K562 (cell line): Measurements from ENCODE around the gene CSMD2. TPM values are rescaled to one million over a fixed set of nuclear protein-coding genes. Genes with fewer than 3 reads are reported as not detected.

Experiments used
- ATAC-seq: fragments of 200-7000 bp; cut with Tn5 transposase; 3 replicates; pipeline ENCODE4 v1.9.1; 2020; ENCODE audit warnings: moderate library complexity
- BruUV-seq: library from RNA; stranded (reverse); fragments of 400-500 nt; replicated peaks from 2 replicates; lab custom pipeline; 2021; lab: Mats Ljungman, UMichigan
- CTCF ChIA-PET: fragments of 300-600 bp; formaldehyde crosslinking; extraction: SDS; loops from one replicate; lab custom pipeline; 2021; ENCODE audit warnings: low intra/inter-chr PET ratio; lab: Yijun Ruan, JAX
- POLR2A ChIA-PET: fragments of 300-600, 350-650 bp; sonication (Branson Sonifier 250); formaldehyde crosslinking; extraction: SDS; loops from one replicate; lab custom pipeline; 2021; ENCODE audit warnings: antibody characterized with exemption, inconsistent platforms; lab: Yijun Ruan, JAX
- DNase-seq, 4 experiments: peaks; one replicate each; pipeline versions ENCODE4 v3.0.0 to v3.0.0-alpha.2; 2011 to 2018; ENCODE audit warnings: low spot score in 3 of 4, mixed read lengths in 3 of 4; ENCODE audit errors: extremely low read depth in 1 of 4
- FAIRE-seq: peaks from 2 replicates; lab custom pipeline; 2011; peaks lifted over from hg19 to GRCh38; lab: Jason Lieb, UNC
- H2AFZ ChIP-seq: 2 replicates; pipeline ENCODE4 v1.6.0; 2011; ENCODE audit warnings: low read depth, low read length, control low read depth, inconsistent platforms
- H3K27ac ChIP-seq: fragments of 200-600 bp; 3 replicates; pipeline ENCODE4 v1.8.0; 2011; ENCODE audit warnings: low read depth, mild to moderate bottlenecking, control low read depth, inconsistent platforms, low read length, moderate library complexity, mixed read lengths; ENCODE audit errors: extremely low read depth
- H3K27me3 ChIP-seq, 2 experiments: fragments of 300-600 bp in 1 of 2; 2 replicates in 1 of 2; 3 replicates in 1 of 2; pipeline versions ENCODE4 v1.6.0 to v1.8.0; 2011; ENCODE audit warnings: inconsistent platforms in 2 of 2, low read length in 2 of 2, mild to moderate bottlenecking in 1 of 2, mixed read lengths in 1 of 2, moderate library complexity in 1 of 2; ENCODE audit not compliant: control insufficient read depth in 2 of 2, insufficient read depth in 2 of 2
- H3K36me3 ChIP-seq: fragments of 300-600 bp; 3 replicates; pipeline ENCODE4 v1.8.0; 2011; ENCODE audit warnings: mild to moderate bottlenecking, low read length, inconsistent platforms; ENCODE audit not compliant: control insufficient read depth, insufficient read depth
- H3K4me1 ChIP-seq, 2 experiments: fragments of 200-600 bp in 1 of 2; replicated peaks in 1 of 2; 2 replicates in 1 of 2; 3 replicates in 1 of 2; pipeline versions ENCODE4 v1.5.1 to v1.8.0; 2011; ENCODE audit warnings: inconsistent platforms in 2 of 2, low read length in 2 of 2, mild to moderate bottlenecking in 1 of 2, mixed read lengths in 1 of 2, moderate library complexity in 1 of 2; ENCODE audit not compliant: control insufficient read depth in 2 of 2, insufficient read depth in 2 of 2
- H3K4me2 ChIP-seq: 2 replicates; pipeline ENCODE4 v1.6.1; 2011; ENCODE audit warnings: low read length, control low read depth, inconsistent platforms, mixed read lengths; ENCODE audit not compliant: insufficient read depth
- H3K4me3 ChIP-seq: fragments of 200-600 bp; sonication (generic), shearing (Covaris generic); 2 replicates; pipeline ENCODE4 v1.5.1; 2016; ENCODE audit warnings: control low read depth, inconsistent platforms
- H3K79me2 ChIP-seq: fragments of 200-600 bp; 3 replicates; pipeline ENCODE4 v1.8.0; 2011; ENCODE audit warnings: low read length, inconsistent platforms; ENCODE audit not compliant: control insufficient read depth, insufficient read depth
- H3K9ac ChIP-seq, 2 experiments: 2 replicates each; pipeline versions ENCODE4 v1.6.0 to v1.6.1; 2011; ENCODE audit warnings: low read depth in 2 of 2, low read length in 2 of 2, control low read depth in 1 of 2, inconsistent platforms in 1 of 2, mild to moderate bottlenecking in 1 of 2, mixed read lengths in 1 of 2; ENCODE audit not compliant: insufficient read depth in 1 of 2
- H3K9me1 ChIP-seq: one replicate; pipeline ENCODE4 v1.6.0; 2011; ENCODE audit warnings: inconsistent platforms, mild to moderate bottlenecking, low read length, moderate library complexity; ENCODE audit not compliant: control insufficient read depth, insufficient read depth
- H3K9me3 ChIP-seq: replicated peaks from 2 replicates; pipeline ENCODE4 v1.5.1; 2011; ENCODE audit warnings: low read depth, low read length, inconsistent platforms; ENCODE audit not compliant: control insufficient read depth, insufficient read depth
- H4K20me1 ChIP-seq: replicated peaks from 2 replicates; pipeline ENCODE4 v1.6.1; 2011; ENCODE audit warnings: low read length, inconsistent platforms, mixed read lengths; ENCODE audit not compliant: control insufficient read depth, insufficient read depth
- SMAD2 ChIP-seq: fragments of 150-350 bp; IDR thresholded peaks from 2 replicates; pipeline ENCODE4 v1.6.1; 2014; ENCODE audit warnings: low read depth, mild to moderate bottlenecking, low read length
- TCF7L2 ChIP-seq: fragments of 150-350 bp; IDR thresholded peaks from 2 replicates; pipeline ENCODE4 v1.6.1; 2016; ENCODE audit warnings: low read depth, mild to moderate bottlenecking, low read length, moderate library complexity
- ZKSCAN3 ChIP-seq: fragments of 250-450 bp; sonication (Bioruptor Pico); IDR thresholded peaks from 2 replicates; pipeline ENCODE4 v1.4.0; 2020
- ZNF175 ChIP-seq: fragments of 200-800 bp; sonication (Bioruptor generic); IDR thresholded peaks from 2 replicates; pipeline ENCODE4 v1.6.1; 2016; ENCODE audit warnings: low read depth, mild to moderate bottlenecking, missing genetic modification characterization, missing compliant biosample characterization
- WGBS: fragments of 100-300 bp; shearing (Covaris generic); methylation state at CpG from one replicate; pipeline ENCODE4 v1.1.6; 2016; ENCODE audit warnings: low coverage, mixed read lengths; ENCODE audit not compliant: insufficient coverage; ENCODE audit errors: missing lambda C conversion rate; 5-methylcytosine and 5-hydroxymethylcytosine counted together
- in situ Hi-C: fragments of 300-500 bp; cut with MboI; formaldehyde crosslinking; loops from 4 replicates; pipeline ENCODE4 v1.15.0; 2018; ENCODE audit warnings: inconsistent platforms, mixed read lengths
- intact Hi-C: fragments of 100-400 bp; cut with micrococcal nuclease; formaldehyde crosslinking; loops from 2 replicates; pipeline ENCODE4 v1.14.2; 2022
- polyA plus RNA-seq, 8 experiments: library from polyadenylated mRNA; depleted of rRNA in 4 of 8; stranded (reverse) in 5 of 8; unstranded in 3 of 8; fragments of >200 nt; fragmentation: Nextera tagmentation in 2 of 8; fragmentation: Illumina TruSeq in 1 of 8; extraction: Ambion mirVana in 2 of 8; extraction: Trizol in 1 of 8; gene quantifications; 2 replicates each; pipeline versions ENCODE4 v1.2.1 to v1.2.3, GENCODE V29; 2011 to 2014; ENCODE audit warnings: inconsistent platforms in 1 of 8, missing spikeins in 1 of 8
- total RNA-seq, 7 experiments: library from RNA; depleted of rRNA in 6 of 7; stranded (reverse); fragments of >200 nt in 6 of 7; fragmentation: Illumina TruSeq in 2 of 7; extraction: Trizol in 2 of 7; gene quantifications; 2 replicates each; pipeline versions ENCODE4 v1.2.1 to v1.2.3, GENCODE V29; 2011 to 2021; ENCODE audit warnings: low replicate concordance in 1 of 7
- TF ChIP-seq, protein P1 (sequence below): fragments of 250-450 bp; sonication (Bioruptor Pico); IDR thresholded peaks from 2 replicates; pipeline ENCODE4 v1.4.0; 2020
- TF ChIP-seq, protein P2 (sequence below): fragments of 250-450 bp; sonication (Bioruptor Pico); IDR thresholded peaks from 2 replicates; pipeline ENCODE4 v1.8.0; 2021; ENCODE audit warnings: moderate library complexity, mild to moderate bottlenecking, inconsistent platforms
- TF ChIP-seq, protein P3 (sequence below), 2 experiments: fragments of 200-800 bp in 1 of 2; sonication (Bioruptor generic) in 1 of 2; sonication (generic) in 1 of 2; formaldehyde crosslinking in 1 of 2; IDR thresholded peaks in 1 of 2; conservative IDR thresholded peaks in 1 of 2; 2 replicates each; pipeline versions ENCODE4 v1.5.0 to v1.6.1; 2016 to 2020; ENCODE audit warnings: missing compliant biosample characterization in 1 of 2, missing genetic modification characterization in 1 of 2, missing genetic modification reagents in 1 of 2

CSMD2 gene
- total and polyA plus RNA-seq, 9 of the 15 experiments (the other 6 are each of a cell fraction or from before 2014, with no cell fraction given), result not detected

DNA sequence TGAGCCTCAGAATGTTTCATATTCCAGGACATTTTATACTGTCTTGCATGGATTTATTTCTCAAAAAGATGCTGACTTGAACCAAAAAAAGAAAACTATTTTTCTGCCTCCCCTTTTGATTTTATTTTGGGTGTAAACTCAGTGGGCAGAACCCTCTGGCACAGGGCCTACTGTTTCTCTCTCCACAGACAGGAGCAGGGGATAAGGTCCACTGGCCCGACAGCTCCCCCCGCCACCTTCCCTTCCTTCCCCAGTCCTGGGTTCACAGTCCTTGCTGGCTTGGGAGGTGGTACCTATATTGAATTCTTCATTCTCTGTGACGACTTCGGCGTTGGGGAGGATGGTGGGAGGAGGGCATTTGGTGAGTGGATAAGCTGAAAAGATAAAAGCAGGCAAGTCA, 578.2 kb downstream of the CSMD2 start:
- H3K4me1 ChIP-seq, result no peaks in the 10 kb centered on the region
- H3K9ac ChIP-seq, result no peak overlapping the region
- intact Hi-C loops, result no loop called here
- H3K27ac ChIP-seq, result no peak overlapping the region
- in situ Hi-C loops, result no loop called here
- H3K79me2 ChIP-seq, result no peaks in the 10 kb centered on the region
- H2AFZ ChIP-seq, result no peak overlapping the region
- POLR2A ChIA-PET, result no interaction called here
- no peaks in the 10 kb centered on the region for H4K20me1 ChIP-seq
- peaks cover 13 to 18% of the 10 kb centered on the region in 2 experiments; a peak in 4 of 5 replicates for H3K27me3 ChIP-seq
- H3K36me3 ChIP-seq, result no peaks in the 10 kb centered on the region
- no peaks in the 10 kb centered on the region for H3K9me1 ChIP-seq
- WGBS, result 6% methylated on average over 3 of the region's 5 CpGs
- H3K4me3 ChIP-seq, result no peak overlapping the region
- no peak for ATAC-seq
- H3K9me3 ChIP-seq, result no peaks in the 10 kb centered on the region
- CTCF ChIA-PET, result no interaction called here
- BruUV-seq, result no TSS peak
- FAIRE-seq, result no peak
- DNase-seq, result no peak
- no peak overlapping the region for H3K4me2 ChIP-seq
- TF ChIP-seq SMAD2 (no peak), TCF7L2 (no peak), ZNF175 (CRISPR knock-in tag) (no peak), ZKSCAN3 (CRISPR knock-in tag) (no peak)
- TF ChIP-seq, protein P1, sequence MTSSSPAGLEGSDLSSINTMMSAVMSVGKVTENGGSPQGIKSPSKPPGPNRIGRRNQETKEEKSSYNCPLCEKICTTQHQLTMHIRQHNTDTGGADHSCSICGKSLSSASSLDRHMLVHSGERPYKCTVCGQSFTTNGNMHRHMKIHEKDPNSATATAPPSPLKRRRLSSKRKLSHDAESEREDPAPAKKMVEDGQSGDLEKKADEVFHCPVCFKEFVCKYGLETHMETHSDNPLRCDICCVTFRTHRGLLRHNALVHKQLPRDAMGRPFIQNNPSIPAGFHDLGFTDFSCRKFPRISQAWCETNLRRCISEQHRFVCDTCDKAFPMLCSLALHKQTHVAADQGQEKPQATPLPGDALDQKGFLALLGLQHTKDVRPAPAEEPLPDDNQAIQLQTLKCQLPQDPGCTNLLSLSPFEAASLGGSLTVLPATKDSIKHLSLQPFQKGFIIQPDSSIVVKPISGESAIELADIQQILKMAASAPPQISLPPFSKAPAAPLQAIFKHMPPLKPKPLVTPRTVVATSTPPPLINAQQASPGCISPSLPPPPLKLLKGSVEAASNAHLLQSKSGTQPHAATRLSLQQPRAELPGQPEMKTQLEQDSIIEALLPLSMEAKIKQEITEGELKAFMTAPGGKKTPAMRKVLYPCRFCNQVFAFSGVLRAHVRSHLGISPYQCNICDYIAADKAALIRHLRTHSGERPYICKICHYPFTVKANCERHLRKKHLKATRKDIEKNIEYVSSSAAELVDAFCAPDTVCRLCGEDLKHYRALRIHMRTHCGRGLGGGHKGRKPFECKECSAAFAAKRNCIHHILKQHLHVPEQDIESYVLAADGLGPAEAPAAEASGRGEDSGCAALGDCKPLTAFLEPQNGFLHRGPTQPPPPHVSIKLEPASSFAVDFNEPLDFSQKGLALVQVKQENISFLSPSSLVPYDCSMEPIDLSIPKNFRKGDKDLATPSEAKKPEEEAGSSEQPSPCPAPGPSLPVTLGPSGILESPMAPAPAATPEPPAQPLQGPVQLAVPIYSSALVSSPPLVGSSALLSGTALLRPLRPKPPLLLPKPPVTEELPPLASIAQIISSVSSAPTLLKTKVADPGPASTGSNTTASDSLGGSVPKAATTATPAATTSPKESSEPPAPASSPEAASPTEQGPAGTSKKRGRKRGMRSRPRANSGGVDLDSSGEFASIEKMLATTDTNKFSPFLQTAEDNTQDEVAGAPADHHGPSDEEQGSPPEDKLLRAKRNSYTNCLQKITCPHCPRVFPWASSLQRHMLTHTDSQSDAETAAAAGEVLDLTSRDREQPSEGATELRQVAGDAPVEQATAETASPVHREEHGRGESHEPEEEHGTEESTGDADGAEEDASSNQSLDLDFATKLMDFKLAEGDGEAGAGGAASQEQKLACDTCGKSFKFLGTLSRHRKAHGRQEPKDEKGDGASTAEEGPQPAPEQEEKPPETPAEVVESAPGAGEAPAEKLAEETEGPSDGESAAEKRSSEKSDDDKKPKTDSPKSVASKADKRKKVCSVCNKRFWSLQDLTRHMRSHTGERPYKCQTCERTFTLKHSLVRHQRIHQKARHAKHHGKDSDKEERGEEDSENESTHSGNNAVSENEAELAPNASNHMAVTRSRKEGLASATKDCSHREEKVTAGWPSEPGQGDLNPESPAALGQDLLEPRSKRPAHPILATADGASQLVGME (CRISPR knock-in tag), result no peak
- TF ChIP-seq, protein P2, sequence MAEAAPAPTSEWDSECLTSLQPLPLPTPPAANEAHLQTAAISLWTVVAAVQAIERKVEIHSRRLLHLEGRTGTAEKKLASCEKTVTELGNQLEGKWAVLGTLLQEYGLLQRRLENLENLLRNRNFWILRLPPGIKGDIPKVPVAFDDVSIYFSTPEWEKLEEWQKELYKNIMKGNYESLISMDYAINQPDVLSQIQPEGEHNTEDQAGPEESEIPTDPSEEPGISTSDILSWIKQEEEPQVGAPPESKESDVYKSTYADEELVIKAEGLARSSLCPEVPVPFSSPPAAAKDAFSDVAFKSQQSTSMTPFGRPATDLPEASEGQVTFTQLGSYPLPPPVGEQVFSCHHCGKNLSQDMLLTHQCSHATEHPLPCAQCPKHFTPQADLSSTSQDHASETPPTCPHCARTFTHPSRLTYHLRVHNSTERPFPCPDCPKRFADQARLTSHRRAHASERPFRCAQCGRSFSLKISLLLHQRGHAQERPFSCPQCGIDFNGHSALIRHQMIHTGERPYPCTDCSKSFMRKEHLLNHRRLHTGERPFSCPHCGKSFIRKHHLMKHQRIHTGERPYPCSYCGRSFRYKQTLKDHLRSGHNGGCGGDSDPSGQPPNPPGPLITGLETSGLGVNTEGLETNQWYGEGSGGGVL, result no peak
- TF ChIP-seq, protein P3, sequence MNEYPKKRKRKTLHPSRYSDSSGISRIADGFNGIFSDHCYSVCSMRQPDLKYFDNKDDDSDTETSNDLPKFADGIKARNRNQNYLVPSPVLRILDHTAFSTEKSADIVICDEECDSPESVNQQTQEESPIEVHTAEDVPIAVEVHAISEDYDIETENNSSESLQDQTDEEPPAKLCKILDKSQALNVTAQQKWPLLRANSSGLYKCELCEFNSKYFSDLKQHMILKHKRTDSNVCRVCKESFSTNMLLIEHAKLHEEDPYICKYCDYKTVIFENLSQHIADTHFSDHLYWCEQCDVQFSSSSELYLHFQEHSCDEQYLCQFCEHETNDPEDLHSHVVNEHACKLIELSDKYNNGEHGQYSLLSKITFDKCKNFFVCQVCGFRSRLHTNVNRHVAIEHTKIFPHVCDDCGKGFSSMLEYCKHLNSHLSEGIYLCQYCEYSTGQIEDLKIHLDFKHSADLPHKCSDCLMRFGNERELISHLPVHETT (CRISPR knock-in tag; conservative IDR thresholded peaks at IDR 0.05 in 1 of 2, IDR thresholded peaks at IDR 0.05 in 1 of 2), result no peak
